SKM-1 treated with dmso at 0.1 percent for 144 hours (cell line): Measurements from ENCODE around the gene CNTNAP4.

Experiments used
- DNase-seq: peaks from one replicate; lab custom pipeline; 2025; ENCODE audit not compliant: unreplicated experiment; lab: John Stamatoyannopoulos, UW

Gene CNTNAP4

GRCh38 chr16:76276745-76277438 is at the start of gene CNTNAP4:
TSS of gene CNTNAP4 (plus strand) at chr16:76277401. CDS start at chr16:76277663, 262 bp downstream.
- DNase-seq: no peak

DNA sequence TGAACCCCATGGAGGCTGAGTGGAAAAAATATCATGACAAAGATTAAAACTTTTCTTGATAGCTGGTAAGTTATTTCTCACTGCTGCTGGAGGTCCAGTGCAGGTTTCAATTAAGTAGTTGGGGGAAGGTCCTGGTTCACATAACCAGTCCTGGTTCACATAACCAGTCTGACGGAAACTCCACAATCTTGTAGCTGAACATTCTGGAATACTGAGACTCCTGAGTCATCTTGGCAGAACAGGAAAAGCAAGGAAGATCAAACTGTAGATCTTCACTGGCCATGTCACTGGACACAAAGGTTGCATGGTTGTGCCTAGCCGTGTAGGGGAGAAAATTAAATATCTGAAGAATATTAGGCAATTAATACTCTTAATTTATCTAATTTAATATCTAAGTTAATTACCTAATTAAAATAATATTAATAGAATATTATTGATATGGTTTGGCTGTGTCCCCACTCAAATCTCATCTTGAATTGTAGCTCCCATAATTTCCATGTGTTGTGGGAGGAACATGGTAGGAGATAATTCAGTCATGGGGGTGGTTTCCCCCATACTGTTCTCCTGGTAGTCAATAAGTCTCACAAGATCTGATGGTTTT is 48.6 kb upstream of the CNTNAP4 start:
- DNase-seq: no peak

GRCh38 chr16:76232704-76233103 is 44.5 kb upstream of the CNTNAP4 start:
- DNase-seq: no peak

GRCh38 chr16:76235025-76235424 is 42.2 kb upstream of the CNTNAP4 start:
- no peak for DNase-seq

DNA sequence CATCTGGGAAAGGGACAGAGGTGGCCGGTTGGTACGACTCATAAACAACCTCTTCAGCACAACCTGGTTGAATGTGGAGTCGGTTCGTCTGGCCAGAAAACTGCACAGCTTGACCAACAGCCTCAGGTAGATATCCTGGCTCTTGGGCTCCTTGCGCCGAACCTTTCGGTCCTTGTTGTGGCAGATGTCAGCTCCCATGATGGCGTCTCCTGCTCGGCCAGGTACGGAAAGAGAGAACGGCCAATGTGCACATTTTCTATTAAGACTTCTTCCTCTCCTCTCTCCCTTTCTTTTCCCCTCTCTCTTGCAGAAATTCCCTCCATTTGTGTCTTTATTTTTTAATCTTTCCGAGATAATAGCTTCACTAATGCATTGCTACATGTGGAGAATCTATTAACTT is 41.8 kb upstream of the CNTNAP4 start:
- no peak for DNase-seq

DNA sequence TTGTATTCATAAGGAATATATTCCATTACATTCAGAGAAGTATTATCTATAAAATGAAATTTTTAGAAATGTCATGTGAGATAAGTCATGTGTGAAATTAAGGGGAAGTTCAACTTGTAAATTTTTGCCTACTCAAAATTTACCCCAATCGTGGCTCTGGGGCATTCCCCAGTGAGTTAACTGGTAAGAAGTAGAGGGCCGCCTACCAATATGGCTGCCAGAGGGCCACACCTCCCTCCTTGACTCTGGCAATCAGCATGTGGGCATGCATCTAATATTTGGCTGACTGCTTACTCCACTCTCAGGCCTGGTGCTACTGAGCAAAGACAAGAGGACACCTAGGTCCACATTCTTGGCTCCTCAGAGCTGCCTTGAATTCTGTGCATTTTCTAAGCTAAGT is 39.7 kb upstream of the CNTNAP4 start:
- DNase-seq: no peak

DNA sequence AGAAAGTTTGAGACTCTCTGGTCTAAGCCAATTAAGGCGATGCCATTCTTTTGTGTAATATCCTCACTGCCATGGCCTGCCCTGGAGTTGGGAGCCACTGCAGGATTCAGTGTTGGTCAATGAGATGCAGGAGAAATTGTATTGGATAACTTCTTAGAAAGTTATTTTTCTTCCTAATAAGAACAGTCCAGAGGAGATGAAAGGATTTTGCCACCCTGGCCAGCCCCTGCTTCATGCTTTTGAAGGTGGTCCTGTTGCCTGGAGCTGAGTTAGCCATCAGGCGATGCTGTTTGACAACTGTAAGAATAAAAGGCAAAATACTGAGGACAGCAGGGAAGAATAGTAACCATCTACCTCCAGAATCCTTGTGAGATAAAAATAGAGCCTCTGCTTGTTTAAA is 35.4 kb upstream of the CNTNAP4 start:
- DNase-seq: no peak

DNA sequence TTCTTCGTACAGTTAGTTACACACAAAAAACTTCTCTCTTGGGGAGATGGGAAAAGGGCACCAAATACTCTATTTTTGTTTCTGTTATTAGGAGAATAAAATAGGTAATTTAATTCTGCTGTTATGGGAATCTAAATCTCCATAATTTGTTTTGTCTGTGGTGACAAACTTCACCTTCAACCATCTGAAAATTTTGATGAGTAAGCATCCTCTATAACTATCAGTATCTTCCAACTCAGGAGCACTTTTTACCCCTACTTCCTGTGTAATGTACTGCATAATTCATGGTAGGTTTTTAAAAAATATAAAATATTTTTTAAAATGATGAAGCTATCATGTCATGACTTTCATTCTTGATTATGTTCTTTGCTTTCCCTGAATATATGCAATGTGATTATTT is 33.6 kb upstream of the CNTNAP4 start:
- DNase-seq: no peak

- DNase-seq: no peak
These were observed 30.6 kb upstream of the CNTNAP4 start for GRCh38 chr16:76246587-76246986.

DNA sequence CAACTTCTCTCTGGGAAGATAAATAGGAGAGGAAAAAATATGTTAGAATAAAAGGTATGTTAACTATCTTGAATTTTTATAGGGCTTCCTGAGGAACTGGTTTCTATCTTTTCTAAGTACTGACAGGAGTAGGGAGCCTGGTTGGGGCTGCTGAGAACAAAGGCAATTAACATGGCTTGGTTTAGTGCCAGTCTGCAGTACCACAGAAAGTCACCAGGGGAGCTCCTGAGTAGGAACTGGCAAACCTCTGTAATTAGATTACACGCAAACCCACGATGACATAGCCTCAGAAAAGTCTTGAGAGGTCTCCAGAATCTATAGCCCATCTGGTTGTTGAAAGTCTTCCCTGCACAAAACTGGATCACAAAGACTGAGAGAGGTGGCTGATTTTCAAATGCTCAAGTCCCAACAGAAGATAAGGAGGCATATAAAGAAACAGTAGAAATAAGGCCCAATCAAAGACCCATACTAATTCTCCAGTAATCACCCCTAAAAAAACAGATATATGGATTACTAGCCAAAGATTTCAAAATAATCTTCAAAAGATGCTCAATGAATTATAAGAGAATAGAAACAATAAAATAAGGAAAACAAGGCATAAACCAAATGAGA is 11.7 kb upstream of the CNTNAP4 start:
- peak; percentile 19 for DNase-seq

DNA sequence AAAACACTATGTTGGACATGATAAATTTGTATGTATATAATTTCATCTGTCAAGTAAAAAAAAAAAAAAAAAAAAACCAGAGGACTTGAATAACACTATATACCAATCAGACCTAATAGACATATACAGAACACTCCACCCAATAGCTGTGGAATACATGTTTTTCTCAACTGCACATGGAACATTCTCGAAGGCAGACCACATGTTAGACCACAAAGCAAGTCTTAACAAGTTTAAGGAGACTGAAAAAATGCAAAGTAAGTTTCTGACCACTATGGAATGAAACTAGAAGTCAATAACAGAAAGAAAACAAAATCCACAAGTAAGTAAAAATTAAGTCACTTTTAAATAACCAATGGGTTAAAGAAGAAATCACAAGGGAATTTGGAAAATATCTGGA is 8.4 kb upstream of the CNTNAP4 start:
- no peak for DNase-seq

- no peak for DNase-seq
These were observed 344 bp downstream of the CNTNAP4 start for GRCh38 chr16:76277460-76278030.

- DNase-seq: no peak
These were observed 885 bp downstream of the CNTNAP4 start for GRCh38 chr16:76278086-76278485.

DNA sequence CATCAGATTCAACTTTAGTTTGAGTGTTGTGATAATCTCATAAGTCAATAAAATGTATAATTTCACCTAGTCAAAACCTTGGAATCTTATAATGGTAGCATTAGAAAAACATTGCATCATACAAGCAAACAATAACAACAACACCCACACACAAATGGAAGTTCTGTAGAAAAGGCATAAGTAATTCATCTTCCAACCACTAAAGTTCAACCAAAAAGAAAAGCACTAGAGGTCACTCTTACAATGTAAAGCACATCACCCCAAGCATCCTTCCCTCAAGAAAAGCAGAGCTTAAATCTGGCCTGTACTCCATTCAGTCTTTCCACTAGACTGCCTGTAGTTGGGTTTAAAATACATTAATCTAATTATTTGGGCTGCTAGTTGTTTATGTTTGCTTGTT is 1.8 kb downstream of the CNTNAP4 start:
- no peak for DNase-seq

GRCh38 chr16:76280421-76281215 is 3.4 kb downstream of the CNTNAP4 start:
- DNase-seq: no peak

- DNase-seq: no peak
These were observed 10.3 kb downstream of the CNTNAP4 start for GRCh38 chr16:76287466-76287865.

DNA sequence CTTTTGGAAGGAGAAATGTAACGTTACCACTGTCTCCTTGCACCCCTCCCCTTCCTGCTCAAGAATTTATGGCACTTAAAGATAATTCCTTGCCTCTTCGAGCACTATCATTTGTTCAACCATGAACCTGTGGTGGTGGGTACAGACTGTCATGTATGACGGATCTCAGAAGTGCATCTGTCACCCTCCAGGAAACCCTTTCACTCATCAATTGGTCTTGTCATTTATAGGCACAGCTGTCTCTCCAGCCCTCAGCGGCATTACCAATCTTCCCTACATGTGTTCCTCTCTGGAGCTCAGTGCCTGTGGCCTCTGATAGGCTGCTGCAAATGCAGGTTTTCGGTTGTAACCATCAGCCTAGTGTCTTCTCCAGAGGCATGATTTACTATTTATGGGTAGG is 15.0 kb downstream of the CNTNAP4 start:
- no peak for DNase-seq

- DNase-seq: no peak
These were observed 16.8 kb downstream of the CNTNAP4 start for GRCh38 chr16:76293980-76294379.

DNA sequence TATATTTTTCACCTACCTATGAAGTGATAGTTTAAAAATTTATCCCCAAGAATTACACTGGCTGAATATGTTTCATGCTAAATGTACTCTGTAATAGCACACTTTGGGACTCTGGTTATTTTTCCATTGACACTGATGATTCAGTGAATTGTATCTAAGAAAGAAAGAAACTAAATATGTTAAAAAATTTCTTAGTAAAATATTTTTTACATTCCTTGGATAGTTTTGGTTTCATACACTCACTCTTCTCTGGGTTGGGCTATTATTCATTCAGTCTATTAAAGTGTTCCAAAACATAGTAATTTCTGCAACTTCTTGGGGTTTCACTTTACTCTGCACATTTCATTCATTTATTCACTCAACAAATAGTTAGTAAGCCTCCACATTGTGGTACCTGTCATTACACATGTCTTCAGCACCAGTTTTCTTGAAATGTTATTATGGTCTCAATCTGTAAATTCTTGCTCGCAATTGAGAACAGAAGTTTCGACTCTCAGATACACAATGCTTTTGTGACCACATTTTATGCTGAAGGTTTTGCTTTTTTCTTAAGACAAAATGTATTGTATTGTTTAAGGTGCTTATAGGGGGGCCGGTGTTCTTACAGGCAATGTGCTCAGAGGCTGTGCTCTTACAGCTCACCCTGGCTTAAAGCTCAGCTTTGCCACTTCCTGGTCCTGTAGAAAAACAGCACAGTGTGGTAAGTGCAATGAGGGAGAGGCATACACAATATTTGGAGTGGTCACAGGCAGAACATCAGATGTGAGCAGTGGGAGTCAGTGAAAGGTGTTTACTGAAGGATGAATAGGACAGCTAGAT is 17.4 kb downstream of the CNTNAP4 start:
- no peak for DNase-seq

DNA sequence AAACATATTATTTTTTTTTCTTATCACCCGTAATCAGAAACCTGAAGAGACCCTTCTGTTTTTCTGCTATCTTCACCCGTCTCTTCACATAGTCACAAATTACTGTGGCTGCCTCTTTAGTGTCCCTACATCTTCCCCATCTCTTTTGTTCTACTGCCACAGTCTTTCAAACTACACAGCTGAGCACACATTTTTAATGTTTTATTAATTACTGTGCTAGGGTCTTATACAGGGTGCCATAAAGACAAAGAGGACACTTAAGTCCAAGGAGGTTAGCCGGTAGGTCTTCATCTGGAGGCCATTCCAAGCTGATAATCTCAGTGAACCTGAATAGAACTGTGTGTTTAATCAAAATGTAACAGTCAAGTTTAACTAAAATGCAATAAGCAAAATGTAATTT is 20.7 kb downstream of the CNTNAP4 start:
- no peak for DNase-seq
